ENCODE data around the gene CFTR. TPM values are rescaled to one million over a fixed set of nuclear protein-coding genes. Genes with fewer than 3 reads are reported as not detected.

The CFTR gene
- total and polyA plus RNA-seq, 2 donors = 0.28 to 0.34 TPM

DNA sequence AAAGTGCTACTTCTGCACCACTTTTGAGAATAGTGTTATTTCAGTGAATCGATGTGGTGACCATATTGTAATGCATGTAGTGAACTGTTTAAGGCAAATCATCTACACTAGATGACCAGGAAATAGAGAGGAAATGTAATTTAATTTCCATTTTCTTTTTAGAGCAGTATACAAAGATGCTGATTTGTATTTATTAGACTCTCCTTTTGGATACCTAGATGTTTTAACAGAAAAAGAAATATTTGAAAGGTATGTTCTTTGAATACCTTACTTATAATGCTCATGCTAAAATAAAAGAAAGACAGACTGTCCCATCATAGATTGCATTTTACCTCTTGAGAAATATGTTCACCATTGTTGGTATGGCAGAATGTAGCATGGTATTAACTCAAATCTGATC is 110.4 kb downstream of the CFTR start:
- 93% methylated on average over 1 of the region's 1 CpG for WGBS

DNA sequence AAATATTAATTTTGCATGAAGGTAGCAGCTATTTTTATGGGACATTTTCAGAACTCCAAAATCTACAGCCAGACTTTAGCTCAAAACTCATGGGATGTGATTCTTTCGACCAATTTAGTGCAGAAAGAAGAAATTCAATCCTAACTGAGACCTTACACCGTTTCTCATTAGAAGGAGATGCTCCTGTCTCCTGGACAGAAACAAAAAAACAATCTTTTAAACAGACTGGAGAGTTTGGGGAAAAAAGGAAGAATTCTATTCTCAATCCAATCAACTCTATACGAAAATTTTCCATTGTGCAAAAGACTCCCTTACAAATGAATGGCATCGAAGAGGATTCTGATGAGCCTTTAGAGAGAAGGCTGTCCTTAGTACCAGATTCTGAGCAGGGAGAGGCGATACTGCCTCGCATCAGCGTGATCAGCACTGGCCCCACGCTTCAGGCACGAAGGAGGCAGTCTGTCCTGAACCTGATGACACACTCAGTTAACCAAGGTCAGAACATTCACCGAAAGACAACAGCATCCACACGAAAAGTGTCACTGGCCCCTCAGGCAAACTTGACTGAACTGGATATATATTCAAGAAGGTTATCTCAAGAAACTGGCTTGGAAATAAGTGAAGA is 112.3 kb downstream of the CFTR start:
- Histone ChIP-seq H3K36me3 (ENCODE audit: control insufficient read depth in 2 of 2, insufficient read depth in 2 of 2, low read length in 1 of 2) (no peaks in the 10 kb centered on the region), H3K4me1 (ENCODE audit: control insufficient read depth in 2 of 2, insufficient read depth in 2 of 2, low read length in 2 of 2) (no peaks in the 10 kb centered on the region), H3K27ac (ENCODE audit: low read depth in 1 of 2, low read length in 1 of 2) (no peak overlapping the region), H3K4me3 (ENCODE audit: low read length in 2 of 2) (no peak overlapping the region), H3K9me3 (ENCODE audit: control insufficient read depth in 2 of 2, insufficient read depth in 1 of 2, low read length in 1 of 2) (peaks cover 0 to 8% of the 10 kb centered on the region in 2 donors), H3K27me3 (ENCODE audit: control insufficient read depth in 2 of 2, insufficient read depth in 1 of 2, low read length in 1 of 2) (no peaks in the 10 kb centered on the region)
- DNase-seq (ENCODE audit: low read depth in 6 of 9, low spot score in 9 of 9) = no peak
- WGBS = 81% methylated on average over 11 of the region's 11 CpGs

More for the DNA sequence above, 110.4 kb downstream of the CFTR start:
- no peaks in the 10 kb centered on the region for H3K9me3 ChIP-seq (ENCODE audit: control insufficient read depth in 2 of 2, insufficient read depth in 1 of 2, low read length in 1 of 2)
- no peak for DNase-seq (ENCODE audit: low read depth in 6 of 9, low spot score in 9 of 9)
- peaks cover 0 to 3% of the 10 kb centered on the region in 2 donors for H3K4me1 ChIP-seq (ENCODE audit: control insufficient read depth in 2 of 2, insufficient read depth in 2 of 2, low read length in 2 of 2)
- no peak overlapping the region for H3K27ac ChIP-seq (ENCODE audit: low read depth in 1 of 2, low read length in 1 of 2)
- H3K4me3 ChIP-seq (ENCODE audit: low read length in 2 of 2) = no peak overlapping the region
- H3K36me3 ChIP-seq (ENCODE audit: control insufficient read depth in 2 of 2, insufficient read depth in 2 of 2, low read length in 1 of 2) = no peaks in the 10 kb centered on the region
- no peaks in the 10 kb centered on the region for H3K27me3 ChIP-seq (ENCODE audit: control insufficient read depth in 2 of 2, insufficient read depth in 1 of 2, low read length in 1 of 2)

DNA sequence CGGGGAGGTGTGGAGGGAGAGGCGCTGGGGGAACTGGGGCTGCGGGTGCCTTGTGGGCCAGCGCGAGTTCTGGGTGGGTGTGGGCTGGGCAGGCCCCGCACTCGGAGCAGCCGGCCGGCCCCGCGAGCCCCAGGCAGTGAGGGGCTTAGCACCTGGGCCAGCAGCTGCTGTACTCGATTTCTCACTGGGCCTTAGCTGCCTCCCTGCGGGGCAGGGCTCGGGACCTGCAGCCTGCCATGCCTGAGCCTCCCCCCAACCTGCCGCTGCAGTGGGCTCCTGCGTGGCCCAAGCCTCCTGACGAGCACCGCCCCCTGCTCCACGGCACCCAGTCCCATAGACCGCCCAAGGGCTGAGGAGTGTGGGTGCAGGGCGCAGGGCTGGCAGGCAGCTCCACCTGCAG is 116.3 kb downstream of the CFTR start:
- Histone ChIP-seq H3K4me1 (ENCODE audit: control insufficient read depth in 2 of 2, insufficient read depth in 2 of 2, low read length in 2 of 2) (no peaks in the 10 kb centered on the region), H3K27me3 (ENCODE audit: control insufficient read depth in 2 of 2, insufficient read depth in 1 of 2, low read length in 1 of 2) (no peaks in the 10 kb centered on the region), H3K27ac (ENCODE audit: low read depth in 1 of 2, low read length in 1 of 2) (no peak overlapping the region), H3K9me3 (ENCODE audit: control insufficient read depth in 2 of 2, insufficient read depth in 1 of 2, low read length in 1 of 2) (peaks cover 0 to 8% of the 10 kb centered on the region in 2 donors), H3K4me3 (ENCODE audit: low read length in 2 of 2) (no peak overlapping the region), H3K36me3 (ENCODE audit: control insufficient read depth in 2 of 2, insufficient read depth in 2 of 2, low read length in 1 of 2) (no peaks in the 10 kb centered on the region)
- DNase-seq (ENCODE audit: low read depth in 6 of 9, low spot score in 9 of 9) = no peak
- 99% methylated on average over 21 of the region's 21 CpGs for WGBS

- peaks cover 0 to 8% of the 10 kb centered on the region in 2 donors for H3K9me3 ChIP-seq (ENCODE audit: control insufficient read depth in 2 of 2, insufficient read depth in 1 of 2, low read length in 1 of 2)
- no peaks in the 10 kb centered on the region for H3K36me3 ChIP-seq (ENCODE audit: control insufficient read depth in 2 of 2, insufficient read depth in 2 of 2, low read length in 1 of 2)
- 83% methylated on average over 2 of the region's 2 CpGs for WGBS
- no peaks in the 10 kb centered on the region for H3K4me1 ChIP-seq (ENCODE audit: control insufficient read depth in 2 of 2, insufficient read depth in 2 of 2, low read length in 2 of 2)
- H3K27me3 ChIP-seq (ENCODE audit: control insufficient read depth in 2 of 2, insufficient read depth in 1 of 2, low read length in 1 of 2) = no peaks in the 10 kb centered on the region
- no peak overlapping the region for H3K4me3 ChIP-seq (ENCODE audit: low read length in 2 of 2)
- DNase-seq (ENCODE audit: low read depth in 6 of 9, low spot score in 9 of 9) = no peak
- H3K27ac ChIP-seq (ENCODE audit: low read depth in 1 of 2, low read length in 1 of 2) = no peak overlapping the region
Measured at GRCh38 chr7:117597755-117598154, 117.9 kb downstream of the CFTR start.

DNA sequence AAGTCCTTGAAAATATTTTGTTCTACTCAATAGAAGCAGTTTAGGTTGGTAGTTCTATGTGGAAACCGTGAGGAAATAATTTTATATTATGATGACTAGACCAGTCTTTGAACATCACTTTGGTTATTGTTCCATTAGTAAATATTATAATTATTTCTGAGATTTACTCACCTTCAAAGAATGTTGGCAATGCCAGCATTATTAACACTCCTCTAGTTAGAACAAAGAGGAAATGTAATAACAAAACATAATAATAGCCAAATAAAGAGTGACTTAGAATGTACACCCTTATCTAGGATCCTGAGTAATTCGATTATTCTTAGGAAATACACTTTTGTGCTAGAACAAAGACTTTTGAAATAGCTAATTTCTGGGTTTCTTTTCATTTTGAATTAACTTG is 121.1 kb downstream of the CFTR start:
- H3K27me3 ChIP-seq (ENCODE audit: control insufficient read depth in 2 of 2, insufficient read depth in 1 of 2, low read length in 1 of 2) = no peaks in the 10 kb centered on the region
- WGBS = 74% methylated on average over 2 of the region's 2 CpGs
- H3K9me3 ChIP-seq (ENCODE audit: control insufficient read depth in 2 of 2, insufficient read depth in 1 of 2, low read length in 1 of 2) = peaks cover 0 to 4% of the 10 kb centered on the region in 2 donors
- no peak overlapping the region for H3K4me3 ChIP-seq (ENCODE audit: low read length in 2 of 2)
- H3K27ac ChIP-seq (ENCODE audit: low read depth in 1 of 2, low read length in 1 of 2) = no peak overlapping the region
- no peaks in the 10 kb centered on the region for H3K36me3 ChIP-seq (ENCODE audit: control insufficient read depth in 2 of 2, insufficient read depth in 2 of 2, low read length in 1 of 2)
- H3K4me1 ChIP-seq (ENCODE audit: control insufficient read depth in 2 of 2, insufficient read depth in 2 of 2, low read length in 2 of 2) = peaks cover 0 to 3% of the 10 kb centered on the region in 2 donors
- DNase-seq (ENCODE audit: low read depth in 6 of 9, low spot score in 9 of 9) = no peak

DNA sequence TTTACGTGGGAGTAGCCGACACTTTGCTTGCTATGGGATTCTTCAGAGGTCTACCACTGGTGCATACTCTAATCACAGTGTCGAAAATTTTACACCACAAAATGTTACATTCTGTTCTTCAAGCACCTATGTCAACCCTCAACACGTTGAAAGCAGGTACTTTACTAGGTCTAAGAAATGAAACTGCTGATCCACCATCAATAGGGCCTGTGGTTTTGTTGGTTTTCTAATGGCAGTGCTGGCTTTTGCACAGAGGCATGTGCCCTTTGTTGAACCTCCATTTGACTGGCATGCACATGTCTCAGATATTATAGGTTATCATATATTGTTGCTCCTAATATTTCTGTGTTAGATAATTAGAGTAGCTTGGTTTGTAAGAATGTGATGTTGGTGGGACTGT is 123.8 kb downstream of the CFTR start:
- no peak overlapping the region for H3K4me3 ChIP-seq (ENCODE audit: low read length in 2 of 2)
- DNase-seq (ENCODE audit: low read depth in 6 of 9, low spot score in 9 of 9) = peak in 1 of 9 donors; percentile 15
- no peaks in the 10 kb centered on the region for H3K9me3 ChIP-seq (ENCODE audit: control insufficient read depth in 2 of 2, insufficient read depth in 1 of 2, low read length in 1 of 2)
- H3K4me1 ChIP-seq (ENCODE audit: control insufficient read depth in 2 of 2, insufficient read depth in 2 of 2, low read length in 2 of 2) = peaks cover 0 to 3% of the 10 kb centered on the region in 2 donors
- 79% methylated on average over 4 of the region's 4 CpGs for WGBS
- no peaks in the 10 kb centered on the region for H3K36me3 ChIP-seq (ENCODE audit: control insufficient read depth in 2 of 2, insufficient read depth in 2 of 2, low read length in 1 of 2)
- no peak overlapping the region for H3K27ac ChIP-seq (ENCODE audit: low read depth in 1 of 2, low read length in 1 of 2)
- H3K27me3 ChIP-seq (ENCODE audit: control insufficient read depth in 2 of 2, insufficient read depth in 1 of 2, low read length in 1 of 2) = no peaks in the 10 kb centered on the region

GRCh38 chr7:117605712-117606111 is 125.9 kb downstream of the CFTR start:
- no peaks in the 10 kb centered on the region for H3K36me3 ChIP-seq (ENCODE audit: control insufficient read depth in 2 of 2, insufficient read depth in 2 of 2, low read length in 1 of 2)
- no peaks in the 10 kb centered on the region for H3K27me3 ChIP-seq (ENCODE audit: control insufficient read depth in 2 of 2, insufficient read depth in 1 of 2, low read length in 1 of 2)
- H3K4me3 ChIP-seq (ENCODE audit: low read length in 2 of 2) = no peak overlapping the region
- DNase-seq (ENCODE audit: low read depth in 6 of 9, low spot score in 9 of 9) = no peak
- H3K4me1 ChIP-seq (ENCODE audit: control insufficient read depth in 2 of 2, insufficient read depth in 2 of 2, low read length in 2 of 2) = peaks cover 0 to 3% of the 10 kb centered on the region in 2 donors
- H3K9me3 ChIP-seq (ENCODE audit: control insufficient read depth in 2 of 2, insufficient read depth in 1 of 2, low read length in 1 of 2) = no peaks in the 10 kb centered on the region
- H3K27ac ChIP-seq (ENCODE audit: low read depth in 1 of 2, low read length in 1 of 2) = no peak overlapping the region

DNA sequence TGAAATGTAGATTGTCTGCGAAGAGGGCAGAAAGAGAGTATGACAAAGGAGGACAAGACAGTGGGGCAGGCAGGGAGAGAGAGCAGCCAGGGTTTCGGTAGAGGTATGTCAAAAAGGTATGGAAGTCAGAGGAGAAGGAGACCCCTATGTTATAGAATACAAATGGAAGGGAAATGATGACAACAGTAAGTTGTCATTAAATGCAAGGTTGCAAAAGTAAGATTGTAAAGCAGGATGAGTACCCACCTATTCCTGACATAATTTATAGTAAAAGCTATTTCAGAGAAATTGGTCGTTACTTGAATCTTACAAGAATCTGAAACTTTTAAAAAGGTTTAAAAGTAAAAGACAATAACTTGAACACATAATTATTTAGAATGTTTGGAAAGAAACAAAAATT is 126.3 kb downstream of the CFTR start:
- no peaks in the 10 kb centered on the region for H3K27me3 ChIP-seq (ENCODE audit: control insufficient read depth in 2 of 2, insufficient read depth in 1 of 2, low read length in 1 of 2)
- H3K4me3 ChIP-seq (ENCODE audit: low read length in 2 of 2) = no peak overlapping the region
- no peak for DNase-seq (ENCODE audit: low read depth in 6 of 9, low spot score in 9 of 9)
- no peak overlapping the region for H3K27ac ChIP-seq (ENCODE audit: low read depth in 1 of 2, low read length in 1 of 2)
- WGBS = 92% methylated on average over 3 of the region's 3 CpGs
- H3K9me3 ChIP-seq (ENCODE audit: control insufficient read depth in 2 of 2, insufficient read depth in 1 of 2, low read length in 1 of 2) = no peaks in the 10 kb centered on the region
- H3K4me1 ChIP-seq (ENCODE audit: control insufficient read depth in 2 of 2, insufficient read depth in 2 of 2, low read length in 2 of 2) = peaks cover 0 to 3% of the 10 kb centered on the region in 2 donors
- no peaks in the 10 kb centered on the region for H3K36me3 ChIP-seq (ENCODE audit: control insufficient read depth in 2 of 2, insufficient read depth in 2 of 2, low read length in 1 of 2)

- no peaks in the 10 kb centered on the region for H3K27me3 ChIP-seq (ENCODE audit: control insufficient read depth in 2 of 2, insufficient read depth in 1 of 2, low read length in 1 of 2)
- no peaks in the 10 kb centered on the region for H3K36me3 ChIP-seq (ENCODE audit: control insufficient read depth in 2 of 2, insufficient read depth in 2 of 2, low read length in 1 of 2)
- H3K9me3 ChIP-seq (ENCODE audit: control insufficient read depth in 2 of 2, insufficient read depth in 1 of 2, low read length in 1 of 2) = no peaks in the 10 kb centered on the region
- no peaks in the 10 kb centered on the region for H3K4me1 ChIP-seq (ENCODE audit: control insufficient read depth in 2 of 2, insufficient read depth in 2 of 2, low read length in 2 of 2)
- no peak overlapping the region for H3K4me3 ChIP-seq (ENCODE audit: low read length in 2 of 2)
- DNase-seq (ENCODE audit: low read depth in 6 of 9, low spot score in 9 of 9) = no peak
- no peak overlapping the region for H3K27ac ChIP-seq (ENCODE audit: low read depth in 1 of 2, low read length in 1 of 2)
- 96% methylated on average over 2 of the region's 2 CpGs for WGBS
Measured at GRCh38 chr7:117610396-117610795, 130.6 kb downstream of the CFTR start.

All from thymus (tissue), 11 donors.